Heart left ventricle (tissue), 16 donors: ENCODE results near the gene PTGIS. TPM values are rescaled to one million over a fixed set of nuclear protein-coding genes. Genes with fewer than 3 reads are reported as not detected.

ENCODE experiments used
- ATAC-seq, 4 donors: fragments of 200-7000 bp; cut with Tn5 transposase; one replicate each; pipeline ENCODE4 v1.9.1; 2020 to 2022; ENCODE audit warnings: moderate library complexity in 4 of 4, mild to moderate bottlenecking in 3 of 4, moderate number of reproducible peaks in 1 of 4
- DNase-seq, 5 donors: peaks; one replicate each; pipeline ENCODE4 v3.0.0-alpha.2; 2020
- H3K27ac ChIP-seq, 12 donors: fragments of 200-600 bp; sonication (generic) in 4 of 12; one replicate each; pipeline versions ENCODE4 v1.5.0 to v1.8.0; 2016 to 2022; ENCODE audit warnings: mild to moderate bottlenecking in 2 of 12
- H3K27me3 ChIP-seq, 9 donors: fragments of 200-600 bp; sonication (generic) in 2 of 9; one replicate each; pipeline versions ENCODE4 v1.5.1 to v1.8.0; 2016 to 2022; ENCODE audit warnings: mild to moderate bottlenecking in 3 of 9
- H3K36me3 ChIP-seq, 9 donors: fragments of 200-600 bp; sonication (generic) in 2 of 9; one replicate each; pipeline versions ENCODE4 v1.5.0 to v1.8.0; 2018 to 2022; ENCODE audit warnings: mild to moderate bottlenecking in 2 of 9
- H3K4me1 ChIP-seq, 12 donors: fragments of 200-600 bp; sonication (generic) in 4 of 12; one replicate each; pipeline versions ENCODE4 v1.5.0 to v1.8.0; 2016 to 2022; ENCODE audit warnings: mild to moderate bottlenecking in 3 of 12
- H3K4me3 ChIP-seq, 12 donors: fragments of 200-600 bp; sonication (generic) in 4 of 12; one replicate each; pipeline versions ENCODE4 v1.5.0 to v1.8.0; 2017 to 2022; ENCODE audit warnings: mild to moderate bottlenecking in 9 of 12, moderate library complexity in 4 of 12
- H3K9me3 ChIP-seq, 12 donors: fragments of 200-600 bp; sonication (generic) in 4 of 12; one replicate each; pipeline versions ENCODE4 v1.5.0 to v1.8.0; 2016 to 2022; ENCODE audit warnings: mild to moderate bottlenecking in 1 of 12
- CTCF ChIP-seq, 12 donors: fragments of 200-600 bp; sonication (generic) in 4 of 12; IDR thresholded peaks; one replicate each; pipeline versions ENCODE4 v1.5.0 to v1.8.0; 2018 to 2022; ENCODE audit warnings: antibody characterized with exemption in 12 of 12, mild to moderate bottlenecking in 5 of 12
- POLR2A ChIP-seq, 2 donors: fragments of 450-650 bp; IDR thresholded peaks; one replicate each; pipeline ENCODE4 v1.6.1; 2017; ENCODE audit warnings: antibody characterized with exemption in 2 of 2, mild to moderate bottlenecking in 2 of 2, moderate library complexity in 2 of 2
- WGBS, 4 donors: extraction: QIAGEN DNeasy Blood & Tissue Kit in 2 of 4; methylation state at CpG; one replicate each; pipeline versions ENCODE4 v1.1.5 to v1.1.7; 2013 to 2018; 5-methylcytosine and 5-hydroxymethylcytosine counted together
- intact Hi-C, 10 donors: fragments of 100-400 bp; cut with DNase I; formaldehyde crosslinking; loops; one replicate each; pipeline versions ENCODE4 v1.11.1 to v1.14.2; 2022
- polyA plus RNA-seq, 2 donors: library from polyadenylated mRNA; stranded (reverse); fragments of 200-250 nt; gene quantifications; one replicate each; pipeline ENCODE4 v1.2.3, GENCODE V29; 2013
- total RNA-seq, 9 donors: library from RNA; depleted of rRNA in 2 of 9; stranded (reverse); fragments of >200 nt in 2 of 9; fragmentation: NEBNext Ultra II Directional in 3 of 9; extraction: Animal tissue kit (Norgen Biotek cat#: 25700) in 3 of 9; gene quantifications; one replicate each; pipeline versions ENCODE4 v1.1.0 to v1.2.4, GENCODE V29; 2016 to 2023
- donor health status: ischemic (EF 13 %, LVEDD 7.1; RV severe dilation, severe dysfunction).
- donor health status: healthy with polysubstance abuse.
- donor health status: DM: no; HTN: yes; CAD: no.
- donor health status: DM: no; HTN: no; CAD: no.
- donor health status: ischemic (EF 25% LVEDD 6.9; RV normal size, moderate dysfunction).
- donor health status: ischemic (EF 25% LVEDD 5.7; RV mildly dilated, moderate dysfunction).
- donor health status: healthy.
- donor health status: DM: yes; HTN: yes; CAD: no.
- donor health status: ischemic (EF 35%, LVEDD 5.7; RV mildly dilated, moderate dysfunction).
- donor health status: nonischemic (EF 11% LVEDD 7.7; RV severe dilation, severe dysfunction).
- donor health status: DM: yes; HTN: yes; CAD: no.
- donor health status: PGD.
- donor health status: ischemic (EF 29% LVEDD 5.4; RV normal size, mild dysfunction).
- donor health status: nonischemic (EF 23%, LVEDD 6.1; RV moderate dilation, normal function).

PTGIS gene
- total and polyA plus RNA-seq, 11 donors, result 5.3 to 95.2 (median 20.1) TPM

- Histone ChIP-seq H3K4me3 (no peak overlapping the region), H3K9me3 (no peaks in the 10 kb centered on the region), H3K27ac (no peak overlapping the region), H3K4me1 (no peaks in the 10 kb centered on the region), H3K36me3 (no peaks in the 10 kb centered on the region), H3K27me3 (peaks cover 0 to 12% (median 0%) of the 10 kb centered on the region in 9 donors)
- 83 to 93% (median 86%) methylated on average over 6 of the region's 6 CpGs for WGBS, 4 donors
- intact Hi-C loops, result no loop called here
- TF ChIP-seq POLR2A (IDR thresholded peaks at IDR 0.05) (no peak), CTCF (IDR thresholded peaks at IDR 0.05) (no peak)
- DNase-seq (no peak), ATAC-seq (no peak)
These were observed 92.5 kb downstream of the PTGIS start for GRCh38 chr20:49475292-49476015.

GRCh38 chr20:49471397-49471796, 96.5 kb downstream of the PTGIS start:
- no peak for DNase-seq
- intact Hi-C loops, result no loop called here
- Histone ChIP-seq H3K36me3 (no peaks in the 10 kb centered on the region), H3K4me1 (no peaks in the 10 kb centered on the region), H3K9me3 (no peaks in the 10 kb centered on the region), H3K4me3 (no peak overlapping the region), H3K27me3 (peaks cover 0 to 4% (median 0%) of the 10 kb centered on the region in 9 donors), H3K27ac (no peak overlapping the region)
- no peak for ATAC-seq
- TF ChIP-seq CTCF (IDR thresholded peaks at IDR 0.05), result no peak
- 51 to 69% (median 61%) methylated on average over 5 of the region's 5 CpGs for WGBS, 4 donors

DNA sequence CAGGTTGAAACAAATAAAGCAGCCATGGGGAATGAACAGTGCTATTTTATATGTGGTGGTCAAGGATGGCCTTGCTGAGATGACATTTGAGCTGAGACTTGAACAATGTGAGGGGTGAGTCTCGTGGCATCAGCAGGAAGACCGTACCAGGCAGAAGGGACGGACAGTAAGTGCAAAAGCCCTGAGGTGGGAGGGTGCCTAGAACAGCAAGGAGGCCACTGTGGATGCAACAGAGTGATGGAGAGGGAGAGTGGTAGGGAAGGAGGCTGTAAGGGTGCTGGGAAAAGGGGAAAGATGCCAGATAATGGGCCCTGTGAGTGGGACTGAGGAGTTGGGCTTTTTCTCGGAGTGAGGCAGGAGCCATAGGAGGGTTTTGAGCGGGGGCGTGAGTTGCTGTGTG, 97.0 kb downstream of the PTGIS start:
- 78 to 81% (median 79%) methylated on average over 6 of the region's 6 CpGs for WGBS, 4 donors
- Histone ChIP-seq H3K27me3 (peaks cover 0 to 4% (median 0%) of the 10 kb centered on the region in 9 donors), H3K36me3 (no peaks in the 10 kb centered on the region), H3K27ac (no peak overlapping the region), H3K4me3 (no peak overlapping the region), H3K4me1 (no peaks in the 10 kb centered on the region), H3K9me3 (no peaks in the 10 kb centered on the region)
- ATAC-seq (no peak), DNase-seq (no peak)
- intact Hi-C loops, result no loop called here
- TF ChIP-seq POLR2A (IDR thresholded peaks at IDR 0.05) (no peak), CTCF (IDR thresholded peaks at IDR 0.05) (no peak)

- ATAC-seq (no peak), DNase-seq (no peak)
- Histone ChIP-seq H3K36me3 (no peaks in the 10 kb centered on the region), H3K9me3 (no peaks in the 10 kb centered on the region), H3K27me3 (peaks cover 0 to 4% (median 0%) of the 10 kb centered on the region in 9 donors), H3K4me1 (no peaks in the 10 kb centered on the region), H3K27ac (no peak overlapping the region), H3K4me3 (no peak overlapping the region)
- WGBS, 4 donors, result 77 to 92% (median 91%) methylated on average over 6 of the region's 6 CpGs
- TF ChIP-seq POLR2A (IDR thresholded peaks at IDR 0.05) (no peak), CTCF (IDR thresholded peaks at IDR 0.05) (no peak)
- intact Hi-C loops, result no loop called here
These were observed 98.9 kb downstream of the PTGIS start for GRCh38 chr20:49469060-49469459.
